ENCODE results near the gene HAND1. TPM values are rescaled to one million over a fixed set of nuclear protein-coding genes. Genes with fewer than 3 reads are reported as not detected.

The HAND1 gene
- total and polyA plus RNA-seq, 2 donors (not counting 1 experiment from before 2014, with no cell fraction given), result not detected

DNA sequence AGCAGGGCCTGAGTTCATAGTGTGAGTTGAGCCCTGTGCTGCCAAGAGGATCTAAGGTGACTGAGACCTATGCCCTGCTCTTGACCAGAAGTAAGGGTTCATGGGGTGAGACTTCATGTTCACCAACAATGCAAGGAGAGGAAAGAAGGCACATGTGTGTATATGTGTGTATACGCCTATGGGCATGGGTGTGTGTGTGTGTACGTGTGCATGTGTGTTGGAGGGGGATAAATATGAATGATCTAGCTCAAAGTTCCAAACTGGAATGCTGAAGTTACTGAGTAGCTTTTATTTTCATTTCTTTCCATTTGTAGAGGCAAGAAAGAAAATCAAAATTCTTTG lies 25.6 kb upstream of the HAND1 start:
- ChIA-PET POLR2A (interaction anchor here (0.7 kb wide), 1 partner anchor 530 kb away, joined by 3 read pairs; no protein-coding TSS in a partner anchor), CTCF (interaction anchor here (1.5 kb wide), 1 partner anchor 36 kb away, joined by 5 read pairs; no protein-coding TSS in a partner anchor)
- H3K9ac ChIP-seq (ENCODE audit: low read length), result no peak overlapping the region
- peaks cover 4% of the 10 kb centered on the region for H3K27me3 Mint-ChIP-seq
- peak overlapping the region; percentile 52 for H2AFZ ChIP-seq (ENCODE audit: insufficient read depth, low read depth, low read length, poor library complexity, severe bottlenecking)
- 81% methylated on average over 2 of the region's 2 CpGs for WGBS (ENCODE audit: insufficient coverage)
- ATAC-seq (ENCODE audit: low read depth), result no peak
- intact Hi-C loops (cut with micrococcal nuclease), result no loop called here
- no peaks in the 10 kb centered on the region for H3K9me3 Mint-ChIP-seq (ENCODE audit: insufficient read depth)
- peaks cover 12% of the 10 kb centered on the region for H3K4me1 Mint-ChIP-seq
- H4K20me1 ChIP-seq (ENCODE audit: control insufficient read depth, insufficient read depth, low read length, poor library complexity, severe bottlenecking), result no peaks in the 10 kb centered on the region
- peak overlapping the region; percentile 51 for H3K4me2 ChIP-seq (replicated peaks; ENCODE audit: low read depth, low read length, poor library complexity, severe bottlenecking)
- TF ChIP-seq EZH2 (IDR thresholded peaks at IDR 0.05; ENCODE audit: borderline replicate concordance, insufficient read depth, low read depth, low read length, poor library complexity, severe bottlenecking), result no peak
- TF ChIP-seq, protein P1, sequence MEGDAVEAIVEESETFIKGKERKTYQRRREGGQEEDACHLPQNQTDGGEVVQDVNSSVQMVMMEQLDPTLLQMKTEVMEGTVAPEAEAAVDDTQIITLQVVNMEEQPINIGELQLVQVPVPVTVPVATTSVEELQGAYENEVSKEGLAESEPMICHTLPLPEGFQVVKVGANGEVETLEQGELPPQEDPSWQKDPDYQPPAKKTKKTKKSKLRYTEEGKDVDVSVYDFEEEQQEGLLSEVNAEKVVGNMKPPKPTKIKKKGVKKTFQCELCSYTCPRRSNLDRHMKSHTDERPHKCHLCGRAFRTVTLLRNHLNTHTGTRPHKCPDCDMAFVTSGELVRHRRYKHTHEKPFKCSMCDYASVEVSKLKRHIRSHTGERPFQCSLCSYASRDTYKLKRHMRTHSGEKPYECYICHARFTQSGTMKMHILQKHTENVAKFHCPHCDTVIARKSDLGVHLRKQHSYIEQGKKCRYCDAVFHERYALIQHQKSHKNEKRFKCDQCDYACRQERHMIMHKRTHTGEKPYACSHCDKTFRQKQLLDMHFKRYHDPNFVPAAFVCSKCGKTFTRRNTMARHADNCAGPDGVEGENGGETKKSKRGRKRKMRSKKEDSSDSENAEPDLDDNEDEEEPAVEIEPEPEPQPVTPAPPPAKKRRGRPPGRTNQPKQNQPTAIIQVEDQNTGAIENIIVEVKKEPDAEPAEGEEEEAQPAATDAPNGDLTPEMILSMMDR (IDR thresholded peaks at IDR 0.05), result no peak
- H3K36me3 ChIP-seq (replicated peaks in 1 of 2; ENCODE audit: control extremely low read depth in 1 of 2, control insufficient read depth in 1 of 2, extremely low read depth in 1 of 2, insufficient read depth in 2 of 2, low read length in 1 of 2), result no peaks in the 10 kb centered on the region
- peak overlapping the region; percentile 76 for H3K4me3 Mint-ChIP-seq
- H3K27ac ChIP-seq (ENCODE audit: low read length in 2 of 2), result no peak overlapping the region
- H3K4me3 ChIP-seq (ENCODE audit: control extremely low read depth in 1 of 5, extremely low read depth in 1 of 5, insufficient read depth in 1 of 5, low read depth in 2 of 5, low read length in 4 of 5), result peak overlapping the region in 1 of 5 experiments; percentile 33
- H3K79me2 ChIP-seq (ENCODE audit: control insufficient read depth, insufficient read depth, low read length), result no peaks in the 10 kb centered on the region
- peaks cover 2 to 12% of the 10 kb centered on the region in 2 donors for H3K4me1 ChIP-seq (ENCODE audit: control insufficient read depth in 2 of 2, insufficient read depth in 2 of 2, low read length in 2 of 2)
- peaks cover 0 to 3% (median 0%) of the 10 kb centered on the region in 4 experiments for H3K27me3 ChIP-seq (replicated peaks in 1 of 4; ENCODE audit: control extremely low read depth in 1 of 4, control insufficient read depth in 3 of 4, insufficient read depth in 4 of 4, low read length in 3 of 4)
- H3K9me3 ChIP-seq (ENCODE audit: control extremely low read depth in 1 of 3, control insufficient read depth in 2 of 3, insufficient read depth in 1 of 3, low read length in 2 of 3), result peaks cover 0 to 10% (median 0%) of the 10 kb centered on the region in 3 donors
- DNase-seq, result no peak
- peak overlapping the region; percentile 66 for H3K27ac Mint-ChIP-seq

- no peak for TF ChIP-seq EZH2 (IDR thresholded peaks at IDR 0.05; ENCODE audit: borderline replicate concordance, insufficient read depth, low read depth, low read length, poor library complexity, severe bottlenecking)
- TF ChIP-seq, protein P1 (IDR thresholded peaks at IDR 0.05), result no peak
- intact Hi-C loops (cut with micrococcal nuclease), result no loop called here
- Histone ChIP-seq H4K20me1 (ENCODE audit: control insufficient read depth, insufficient read depth, low read length, poor library complexity, severe bottlenecking) (no peaks in the 10 kb centered on the region), H3K36me3 (replicated peaks in 1 of 2; ENCODE audit: control extremely low read depth in 1 of 2, control insufficient read depth in 1 of 2, extremely low read depth in 1 of 2, insufficient read depth in 2 of 2, low read length in 1 of 2) (no peaks in the 10 kb centered on the region), H3K79me2 (ENCODE audit: control insufficient read depth, insufficient read depth, low read length) (no peaks in the 10 kb centered on the region), H3K27me3 (replicated peaks in 1 of 4; ENCODE audit: control extremely low read depth in 1 of 4, control insufficient read depth in 3 of 4, insufficient read depth in 4 of 4, low read length in 3 of 4) (peaks cover 0 to 8% (median 0%) of the 10 kb centered on the region in 4 experiments), H3K4me3 (ENCODE audit: control extremely low read depth in 1 of 5, extremely low read depth in 1 of 5, insufficient read depth in 1 of 5, low read depth in 2 of 5, low read length in 4 of 5) (no peak overlapping the region), H3K27ac (ENCODE audit: low read length in 2 of 2) (no peak overlapping the region), H3K9me3 (ENCODE audit: control extremely low read depth in 1 of 3, control insufficient read depth in 2 of 3, insufficient read depth in 1 of 3, low read length in 2 of 3) (peaks cover 0 to 10% (median 0%) of the 10 kb centered on the region in 3 donors), H3K4me1 (ENCODE audit: control insufficient read depth in 2 of 2, insufficient read depth in 2 of 2, low read length in 2 of 2) (peaks cover 2 to 12% of the 10 kb centered on the region in 2 donors), H2AFZ (ENCODE audit: insufficient read depth, low read depth, low read length, poor library complexity, severe bottlenecking) (no peak overlapping the region), H3K4me2 (replicated peaks; ENCODE audit: low read depth, low read length, poor library complexity, severe bottlenecking) (no peak overlapping the region), H3K9ac (ENCODE audit: low read length) (no peak overlapping the region)
- POLR2A ChIA-PET, result no interaction called here
- no peaks in the 10 kb centered on the region for H3K9me3 Mint-ChIP-seq (ENCODE audit: insufficient read depth)
- no CpG with 5 or more reads among the region's 1 CpG for WGBS (ENCODE audit: insufficient coverage)
- ATAC-seq (ENCODE audit: low read depth), result no peak
- no peak overlapping the region for H3K4me3 Mint-ChIP-seq
- peaks cover 12% of the 10 kb centered on the region for H3K4me1 Mint-ChIP-seq
- DNase-seq, result no peak
- CTCF ChIA-PET, result no interaction called here
- H3K27ac Mint-ChIP-seq, result no peak overlapping the region
- H3K27me3 Mint-ChIP-seq, result peaks cover 6% of the 10 kb centered on the region
Measured at GRCh38 chr5:154502180-154502579, 24.2 kb upstream of the HAND1 start.
